A204.1 (cell line): ENCODE data around the gene PDCL2.
"Not testable (repeated sequence)": the region's sequence is repeated elsewhere in the genome, so short reads cannot be mapped to it uniquely, and the experiment has no call there.

Experiments
- FAIRE-seq: peaks from 2 replicates; lab custom pipeline; 2012; peaks lifted over from hg19 to GRCh38; lab: Jason Lieb, UNC

Gene PDCL2

GRCh38 chr4:55592014-55592413, at the start of gene PDCL2:
Gene PDCL2, minus strand, starts transcription at chr4:55592245. Its CDS starts 136 bp downstream, at chr4:55592109.
- no peak for FAIRE-seq

- FAIRE-seq: no peak
Observed at GRCh38 chr4:55637272-55637820, 45.3 kb upstream of the PDCL2 start.

GRCh38 chr4:55636656-55636999, 44.6 kb upstream of the PDCL2 start:
- FAIRE-seq: no peak

GRCh38 chr4:55635741-55636655, 44.0 kb upstream of the PDCL2 start, which contains the start of gene NMU:
Gene NMU, minus strand, starts transcription at chr4:55636298. Its CDS starts 106 bp downstream, at chr4:55636192.
- no peak for FAIRE-seq

- no peak for FAIRE-seq
Observed at GRCh38 chr4:55635282-55635681, 43.2 kb upstream of the PDCL2 start.

- FAIRE-seq: no peak
Observed at GRCh38 chr4:55634417-55635128, 42.5 kb upstream of the PDCL2 start.

GRCh38 chr4:55633903-55634302, 41.9 kb upstream of the PDCL2 start:
- FAIRE-seq: no peak

- FAIRE-seq: no peak
Observed at GRCh38 chr4:55625835-55626234, 33.8 kb upstream of the PDCL2 start.

- FAIRE-seq: not testable (repeated sequence)
Observed at GRCh38 chr4:55624063-55624462, 32.0 kb upstream of the PDCL2 start.

GRCh38 chr4:55618546-55619143, 26.6 kb upstream of the PDCL2 start:
- FAIRE-seq: no peak

GRCh38 chr4:55617587-55618197, 25.6 kb upstream of the PDCL2 start:
- no peak for FAIRE-seq

GRCh38 chr4:55615008-55615407, 23.0 kb upstream of the PDCL2 start:
- FAIRE-seq: no peak

- FAIRE-seq: no peak
Observed at GRCh38 chr4:55613621-55614020, 21.6 kb upstream of the PDCL2 start.

- no peak for FAIRE-seq
Observed at GRCh38 chr4:55612341-55612740, 20.3 kb upstream of the PDCL2 start.

- no peak for FAIRE-seq
Observed at GRCh38 chr4:55611358-55612059, 19.5 kb upstream of the PDCL2 start.

GRCh38 chr4:55610381-55610780, 18.3 kb upstream of the PDCL2 start:
- FAIRE-seq: no peak

- no peak for FAIRE-seq
Observed at GRCh38 chr4:55609393-55609866, 17.4 kb upstream of the PDCL2 start.

GRCh38 chr4:55608591-55608990, 16.5 kb upstream of the PDCL2 start:
- no peak for FAIRE-seq

GRCh38 chr4:55604996-55605395, 13.0 kb upstream of the PDCL2 start:
- no peak for FAIRE-seq

GRCh38 chr4:55600640-55601039, 8.6 kb upstream of the PDCL2 start:
- no peak for FAIRE-seq

- FAIRE-seq: no peak
Observed at GRCh38 chr4:55598641-55599040, 6.6 kb upstream of the PDCL2 start.
